ENCODE results near the gene EXD3. TPM values are rescaled to one million over a fixed set of nuclear protein-coding genes. Genes with fewer than 3 reads are reported as not detected.
"Not testable (repeated sequence)": the region's sequence is repeated elsewhere in the genome, so short reads cannot be mapped to it uniquely, and the experiment has no call there.

Gene EXD3
- total RNA-seq, 4 donors from 2014 or later = 8.3 to 22.3 (median 14.2) TPM

DNA sequence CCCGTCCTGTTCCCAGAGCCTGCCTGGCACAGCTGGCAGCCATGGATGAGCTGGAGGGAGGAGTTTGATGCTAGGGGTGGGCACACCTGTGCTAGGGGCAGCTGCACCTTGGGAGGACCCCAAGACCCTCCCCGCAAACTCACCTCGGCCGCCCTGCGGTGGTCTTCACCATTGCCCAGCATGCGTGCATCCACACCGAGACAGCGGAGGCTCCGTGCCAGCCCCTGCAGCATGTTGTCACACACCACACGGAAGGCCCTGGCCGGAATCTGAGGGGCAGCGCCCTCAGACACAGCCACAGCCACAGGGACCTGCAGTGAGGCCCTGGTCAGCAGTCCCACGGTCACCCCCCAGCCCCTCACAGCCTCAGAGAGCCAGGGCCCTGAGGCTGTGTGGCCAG lies 75.0 kb downstream of the EXD3 start:
- intact Hi-C loops (cut with DNase I) = no loop called here
- TF ChIP-seq POLR2AphosphoS5 (IDR thresholded peaks at IDR 0.05) (no peak), POLR2A (IDR thresholded peaks at IDR 0.05; ENCODE audit: low read depth) (no peak), CTCF (IDR thresholded peaks at IDR 0.05) (no peak), EP300 (IDR thresholded peaks at IDR 0.05) (no peak)
- Histone ChIP-seq H3K9me3 (peaks cover 0 to 12% (median 4%) of the 10 kb centered on the region in 4 donors), H3K36me3 (peaks cover 18 to 47% (median 30%) of the 10 kb centered on the region in 4 donors), H3K4me1 (peaks cover 0 to 4% (median 0%) of the 10 kb centered on the region in 4 donors), H3K27me3 (no peaks in the 10 kb centered on the region), H3K4me3 (no peak overlapping the region), H3K27ac (replicated peaks in 1 of 4) (no peak overlapping the region)
- 96% methylated on average over 10 of the region's 13 CpGs for WGBS
- DNase-seq (ENCODE audit: extremely low spot score) = no peak

GRCh38 chr9:137342482-137342881 lies 80.5 kb downstream of the EXD3 start:
- H3K27ac ChIP-seq (replicated peaks in 1 of 4) = no peak overlapping the region
- WGBS = 96% methylated on average over 6 of the region's 7 CpGs
- no peak overlapping the region for H3K4me3 ChIP-seq
- no peak for DNase-seq (ENCODE audit: extremely low spot score)
- H3K9me3 ChIP-seq = peaks cover 0 to 23% (median 7%) of the 10 kb centered on the region in 4 donors
- no peaks in the 10 kb centered on the region for H3K27me3 ChIP-seq
- TF ChIP-seq EP300 (IDR thresholded peaks at IDR 0.05) (no peak), CTCF (IDR thresholded peaks at IDR 0.05) (no peak), POLR2A (IDR thresholded peaks at IDR 0.05; ENCODE audit: low read depth) (no peak), POLR2AphosphoS5 (IDR thresholded peaks at IDR 0.05) (no peak)
- no peaks in the 10 kb centered on the region for H3K4me1 ChIP-seq
- intact Hi-C loops (cut with DNase I) = no loop called here
- H3K36me3 ChIP-seq = peaks cover 10 to 24% (median 17%) of the 10 kb centered on the region in 4 donors

- Histone ChIP-seq H3K4me3 (no peak overlapping the region), H3K27me3 (no peaks in the 10 kb centered on the region), H3K9me3 (peaks cover 0 to 24% (median 13%) of the 10 kb centered on the region in 4 donors), H3K4me1 (no peaks in the 10 kb centered on the region), H3K27ac (replicated peaks in 1 of 4) (no peak overlapping the region), H3K36me3 (peaks cover 0 to 16% (median 6%) of the 10 kb centered on the region in 4 donors)
- DNase-seq (ENCODE audit: extremely low spot score) = no peak
- TF ChIP-seq CTCF (IDR thresholded peaks at IDR 0.05) = no peak
- TF ChIP-seq EP300 (IDR thresholded peaks at IDR 0.05) = no peak
- no peak for TF ChIP-seq POLR2AphosphoS5 (IDR thresholded peaks at IDR 0.05)
- no peak for TF ChIP-seq POLR2A (IDR thresholded peaks at IDR 0.05; ENCODE audit: low read depth)
- intact Hi-C loops (cut with DNase I) = no loop called here
- WGBS = 40% methylated on average over 3 of the region's 6 CpGs
These were observed 81.7 kb downstream of the EXD3 start for GRCh38 chr9:137341227-137341626.

GRCh38 chr9:137339908-137340462 lies 83.0 kb downstream of the EXD3 start:
- H3K27ac ChIP-seq (replicated peaks in 1 of 4); H3K4me3 ChIP-seq; DNase-seq (ENCODE audit: extremely low spot score); H3K27me3 ChIP-seq; intact Hi-C loops (cut with DNase I); H3K4me1 ChIP-seq: not testable (repeated sequence)
- peaks cover 0 to 16% (median 4%) of the 10 kb centered on the region in 4 donors for H3K36me3 ChIP-seq
- H3K9me3 ChIP-seq = peaks cover 0 to 24% (median 13%) of the 10 kb centered on the region in 4 donors
- 84% methylated on average over 12 of the region's 12 CpGs for WGBS

GRCh38 chr9:137339045-137339907 lies 83.7 kb downstream of the EXD3 start:
- H3K36me3 ChIP-seq = peaks cover 0 to 10% (median under 1%) of the 10 kb centered on the region in 4 donors
- no peaks in the 10 kb centered on the region for H3K27me3 ChIP-seq
- intact Hi-C loops (cut with DNase I) = no loop called here
- H3K27ac ChIP-seq (replicated peaks in 1 of 4) = no peak overlapping the region
- WGBS = 75% methylated on average over 7 of the region's 7 CpGs
- no peak overlapping the region for H3K4me3 ChIP-seq
- no peak for DNase-seq (ENCODE audit: extremely low spot score)
- no peaks in the 10 kb centered on the region for H3K4me1 ChIP-seq
- H3K9me3 ChIP-seq = peaks cover 0 to 24% (median 13%) of the 10 kb centered on the region in 4 donors
- TF ChIP-seq CTCF (IDR thresholded peaks at IDR 0.05) (no peak), POLR2AphosphoS5 (IDR thresholded peaks at IDR 0.05) (no peak), POLR2A (IDR thresholded peaks at IDR 0.05; ENCODE audit: low read depth) (no peak), EP300 (IDR thresholded peaks at IDR 0.05) (no peak)

Data from esophagus muscularis mucosa (tissue), 4 donors.